SK-N-SH (cell line): Measurements from ENCODE around the gene MACROD2.

ENCODE experiments used
- CHD2 ChIP-seq: fragments of 150-350 bp; IDR thresholded peaks from 2 replicates; pipeline ENCODE4 v1.6.1; 2018; ENCODE audit warnings: low read length; ENCODE audit not compliant: partially characterized antibody
- EZH2phosphoT487 ChIP-seq: fragments of 200-600 bp; sonication (generic); IDR thresholded peaks from 2 replicates; pipeline ENCODE4 v1.6.1; 2017; ENCODE audit warnings: low read depth, mixed run types, mild to moderate bottlenecking, antibody characterized with exemption, moderate library complexity, borderline replicate concordance
- FOXJ3 ChIP-seq: sonication (generic); formaldehyde crosslinking; IDR thresholded peaks from 2 replicates; pipeline ENCODE4 v1.5.1; 2020; ENCODE audit warnings: mild to moderate bottlenecking, missing genetic modification reagents
- GABPA ChIP-seq: IDR thresholded peaks from 2 replicates; pipeline ENCODE4 v1.4.0; 2012; ENCODE audit warnings: low read depth, mild to moderate bottlenecking
- JUND ChIP-seq: IDR thresholded peaks from 2 replicates; pipeline ENCODE4 v1.4.0; 2012
- POLR2AphosphoS5 ChIP-seq: IDR thresholded peaks from 2 replicates; pipeline ENCODE4 v1.6.1; 2012; ENCODE audit warnings: low read depth, low read length
- RFX5 ChIP-seq: IDR thresholded peaks from 2 replicates; pipeline ENCODE4 v1.6.1; 2012; ENCODE audit warnings: mild to moderate bottlenecking, improper control_type of control experiment, low read length
- SMC3 ChIP-seq: IDR thresholded peaks from 2 replicates; pipeline ENCODE4 v1.6.1; 2012; ENCODE audit warnings: low read depth, low read length, improper control_type of control experiment
- TAF1 ChIP-seq: IDR thresholded peaks from 2 replicates; pipeline ENCODE4 v1.6.1; 2012; ENCODE audit warnings: low read depth, mild to moderate bottlenecking, low read length, moderate library complexity, borderline replicate concordance
- YY1 ChIP-seq: IDR thresholded peaks from 2 replicates; pipeline ENCODE4 v1.4.0; 2012; ENCODE audit warnings: low read depth, mild to moderate bottlenecking
- TF ChIP-seq, protein P1 (sequence below): IDR thresholded peaks from 2 replicates; pipeline ENCODE4 v1.6.1; 2012; ENCODE audit warnings: mild to moderate bottlenecking, low read depth, low read length, moderate library complexity
- TF ChIP-seq, protein P2 (sequence below): fragments of 200-600 bp; sonication (generic); IDR thresholded peaks from 2 replicates; pipeline ENCODE4 v1.6.1; 2017; ENCODE audit warnings: antibody characterized with exemption, mild to moderate bottlenecking, moderate library complexity
- TF ChIP-seq, protein P3 (sequence below): IDR thresholded peaks from 2 replicates; pipeline ENCODE4 v1.4.0; 2012; ENCODE audit warnings: low read depth, borderline replicate concordance
- TF ChIP-seq, protein P4 (sequence below): IDR thresholded peaks from 2 replicates; pipeline ENCODE4; 2012

DNA sequence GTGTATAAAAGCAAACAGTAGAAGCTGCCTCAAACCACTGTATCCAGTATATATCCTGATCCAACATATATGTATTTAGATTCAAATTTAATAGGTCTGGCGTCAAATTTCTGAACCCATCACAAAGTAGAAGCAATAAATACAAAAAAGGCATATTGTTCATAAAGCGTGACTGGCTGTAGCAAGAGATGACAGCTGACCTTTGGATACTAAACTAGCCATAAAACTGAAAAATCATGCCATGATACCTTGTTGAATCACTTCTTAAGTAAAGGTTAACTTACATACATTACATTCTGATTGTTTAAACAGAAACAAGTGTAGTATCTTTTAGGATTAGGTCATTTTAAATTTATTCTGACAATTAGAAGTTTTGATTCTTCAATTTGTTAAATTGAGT is 714.1 kb downstream of the MACROD2 start:
- TF ChIP-seq, protein P1, sequence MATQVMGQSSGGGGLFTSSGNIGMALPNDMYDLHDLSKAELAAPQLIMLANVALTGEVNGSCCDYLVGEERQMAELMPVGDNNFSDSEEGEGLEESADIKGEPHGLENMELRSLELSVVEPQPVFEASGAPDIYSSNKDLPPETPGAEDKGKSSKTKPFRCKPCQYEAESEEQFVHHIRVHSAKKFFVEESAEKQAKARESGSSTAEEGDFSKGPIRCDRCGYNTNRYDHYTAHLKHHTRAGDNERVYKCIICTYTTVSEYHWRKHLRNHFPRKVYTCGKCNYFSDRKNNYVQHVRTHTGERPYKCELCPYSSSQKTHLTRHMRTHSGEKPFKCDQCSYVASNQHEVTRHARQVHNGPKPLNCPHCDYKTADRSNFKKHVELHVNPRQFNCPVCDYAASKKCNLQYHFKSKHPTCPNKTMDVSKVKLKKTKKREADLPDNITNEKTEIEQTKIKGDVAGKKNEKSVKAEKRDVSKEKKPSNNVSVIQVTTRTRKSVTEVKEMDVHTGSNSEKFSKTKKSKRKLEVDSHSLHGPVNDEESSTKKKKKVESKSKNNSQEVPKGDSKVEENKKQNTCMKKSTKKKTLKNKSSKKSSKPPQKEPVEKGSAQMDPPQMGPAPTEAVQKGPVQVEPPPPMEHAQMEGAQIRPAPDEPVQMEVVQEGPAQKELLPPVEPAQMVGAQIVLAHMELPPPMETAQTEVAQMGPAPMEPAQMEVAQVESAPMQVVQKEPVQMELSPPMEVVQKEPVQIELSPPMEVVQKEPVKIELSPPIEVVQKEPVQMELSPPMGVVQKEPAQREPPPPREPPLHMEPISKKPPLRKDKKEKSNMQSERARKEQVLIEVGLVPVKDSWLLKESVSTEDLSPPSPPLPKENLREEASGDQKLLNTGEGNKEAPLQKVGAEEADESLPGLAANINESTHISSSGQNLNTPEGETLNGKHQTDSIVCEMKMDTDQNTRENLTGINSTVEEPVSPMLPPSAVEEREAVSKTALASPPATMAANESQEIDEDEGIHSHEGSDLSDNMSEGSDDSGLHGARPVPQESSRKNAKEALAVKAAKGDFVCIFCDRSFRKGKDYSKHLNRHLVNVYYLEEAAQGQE, result no peak
- no peak for TF ChIP-seq TAF1
- TF ChIP-seq RFX5, result no peak
- TF ChIP-seq, protein P2, sequence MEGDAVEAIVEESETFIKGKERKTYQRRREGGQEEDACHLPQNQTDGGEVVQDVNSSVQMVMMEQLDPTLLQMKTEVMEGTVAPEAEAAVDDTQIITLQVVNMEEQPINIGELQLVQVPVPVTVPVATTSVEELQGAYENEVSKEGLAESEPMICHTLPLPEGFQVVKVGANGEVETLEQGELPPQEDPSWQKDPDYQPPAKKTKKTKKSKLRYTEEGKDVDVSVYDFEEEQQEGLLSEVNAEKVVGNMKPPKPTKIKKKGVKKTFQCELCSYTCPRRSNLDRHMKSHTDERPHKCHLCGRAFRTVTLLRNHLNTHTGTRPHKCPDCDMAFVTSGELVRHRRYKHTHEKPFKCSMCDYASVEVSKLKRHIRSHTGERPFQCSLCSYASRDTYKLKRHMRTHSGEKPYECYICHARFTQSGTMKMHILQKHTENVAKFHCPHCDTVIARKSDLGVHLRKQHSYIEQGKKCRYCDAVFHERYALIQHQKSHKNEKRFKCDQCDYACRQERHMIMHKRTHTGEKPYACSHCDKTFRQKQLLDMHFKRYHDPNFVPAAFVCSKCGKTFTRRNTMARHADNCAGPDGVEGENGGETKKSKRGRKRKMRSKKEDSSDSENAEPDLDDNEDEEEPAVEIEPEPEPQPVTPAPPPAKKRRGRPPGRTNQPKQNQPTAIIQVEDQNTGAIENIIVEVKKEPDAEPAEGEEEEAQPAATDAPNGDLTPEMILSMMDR, result no peak
- TF ChIP-seq YY1, result no peak
- TF ChIP-seq GABPA, result no peak
- TF ChIP-seq CHD2, result no peak
- TF ChIP-seq SMC3, result no peak
- TF ChIP-seq, protein P3, sequence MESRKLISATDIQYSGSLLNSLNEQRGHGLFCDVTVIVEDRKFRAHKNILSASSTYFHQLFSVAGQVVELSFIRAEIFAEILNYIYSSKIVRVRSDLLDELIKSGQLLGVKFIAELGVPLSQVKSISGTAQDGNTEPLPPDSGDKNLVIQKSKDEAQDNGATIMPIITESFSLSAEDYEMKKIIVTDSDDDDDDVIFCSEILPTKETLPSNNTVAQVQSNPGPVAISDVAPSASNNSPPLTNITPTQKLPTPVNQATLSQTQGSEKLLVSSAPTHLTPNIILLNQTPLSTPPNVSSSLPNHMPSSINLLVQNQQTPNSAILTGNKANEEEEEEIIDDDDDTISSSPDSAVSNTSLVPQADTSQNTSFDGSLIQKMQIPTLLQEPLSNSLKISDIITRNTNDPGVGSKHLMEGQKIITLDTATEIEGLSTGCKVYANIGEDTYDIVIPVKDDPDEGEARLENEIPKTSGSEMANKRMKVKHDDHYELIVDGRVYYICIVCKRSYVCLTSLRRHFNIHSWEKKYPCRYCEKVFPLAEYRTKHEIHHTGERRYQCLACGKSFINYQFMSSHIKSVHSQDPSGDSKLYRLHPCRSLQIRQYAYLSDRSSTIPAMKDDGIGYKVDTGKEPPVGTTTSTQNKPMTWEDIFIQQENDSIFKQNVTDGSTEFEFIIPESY, result no peak
- no peak for TF ChIP-seq POLR2AphosphoS5
- TF ChIP-seq JUND, result no peak
- TF ChIP-seq, protein P4, sequence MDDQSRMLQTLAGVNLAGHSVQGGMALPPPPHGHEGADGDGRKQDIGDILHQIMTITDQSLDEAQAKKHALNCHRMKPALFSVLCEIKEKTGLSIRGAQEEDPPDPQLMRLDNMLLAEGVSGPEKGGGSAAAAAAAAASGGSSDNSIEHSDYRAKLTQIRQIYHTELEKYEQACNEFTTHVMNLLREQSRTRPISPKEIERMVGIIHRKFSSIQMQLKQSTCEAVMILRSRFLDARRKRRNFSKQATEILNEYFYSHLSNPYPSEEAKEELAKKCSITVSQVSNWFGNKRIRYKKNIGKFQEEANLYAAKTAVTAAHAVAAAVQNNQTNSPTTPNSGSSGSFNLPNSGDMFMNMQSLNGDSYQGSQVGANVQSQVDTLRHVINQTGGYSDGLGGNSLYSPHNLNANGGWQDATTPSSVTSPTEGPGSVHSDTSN, result no peak
- TF ChIP-seq FOXJ3 (CRISPR knock-in tag), result no peak
- TF ChIP-seq EZH2phosphoT487, result no peak
